Germinal center (tissue), 1 donor: Measurements from ENCODE around the gene ARMC3.
"Not testable (repeated sequence)": the region's sequence is repeated elsewhere in the genome, so short reads cannot be mapped to it uniquely, and the experiment has no call there.

Experiments used
- DNase-seq: peaks from one replicate; pipeline ENCODE4 v3.0.0; 2012; ENCODE audit warnings: mixed read lengths, low spot score

ARMC3 gene

DNA sequence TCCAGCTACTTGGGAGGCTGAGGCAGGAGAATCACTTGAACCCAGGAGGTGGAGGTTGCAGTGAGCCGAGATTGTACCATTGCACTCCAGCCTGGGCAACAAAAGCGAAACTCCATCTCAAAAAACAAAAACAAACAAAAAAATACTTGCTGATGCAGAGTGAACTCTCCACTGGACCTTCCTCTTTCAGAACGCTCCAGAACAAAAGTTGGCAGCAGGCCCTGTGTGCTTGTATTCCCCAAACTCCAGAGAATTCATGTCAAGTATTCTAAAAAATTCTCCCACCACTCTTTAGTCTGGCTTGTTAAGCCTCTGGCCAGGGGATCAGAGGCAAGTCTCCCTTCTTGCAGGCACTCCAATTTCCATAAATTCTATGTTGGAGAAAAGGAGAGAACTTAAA is 144.7 kb downstream of the ARMC3 start:
- DNase-seq = not testable (repeated sequence)

DNA sequence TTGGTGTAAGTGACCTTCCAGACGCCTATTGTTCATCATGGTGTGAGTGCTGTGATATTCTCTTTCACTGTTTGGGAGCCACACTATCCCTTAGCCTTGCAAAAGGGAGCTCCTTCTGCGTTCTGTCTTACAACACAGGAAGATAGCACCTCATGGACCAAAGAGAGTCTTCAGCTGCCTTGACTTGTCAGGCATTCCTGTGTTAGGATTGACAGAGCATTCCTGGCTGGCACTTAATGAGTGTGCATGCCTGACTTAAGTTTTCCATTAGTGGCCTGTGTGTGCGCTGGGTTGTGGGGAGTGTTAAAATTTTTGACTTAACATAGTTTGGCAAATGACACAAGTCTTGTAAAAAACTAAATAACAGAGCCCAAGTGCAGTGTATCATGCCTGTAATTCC is 145.7 kb downstream of the ARMC3 start:
- DNase-seq = no peak

DNA sequence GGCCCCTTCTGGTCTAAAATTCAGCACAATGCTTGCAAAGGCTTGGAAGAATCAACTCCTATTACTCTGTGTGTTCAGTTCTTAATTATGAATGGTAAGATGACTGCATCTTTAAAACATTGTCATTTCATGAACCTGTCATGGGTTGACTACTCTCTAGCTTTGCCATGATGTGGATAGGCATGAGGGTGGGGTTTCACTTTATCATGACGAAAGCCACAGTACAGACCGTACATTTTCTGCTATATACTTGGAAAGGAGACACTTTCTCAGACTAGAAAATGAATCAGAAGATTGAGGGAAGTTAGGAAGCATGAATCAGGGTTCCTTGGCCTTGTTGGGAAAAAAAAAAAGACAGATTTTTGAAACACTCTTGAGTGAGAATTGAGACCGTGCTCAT is 147.8 kb downstream of the ARMC3 start:
- DNase-seq = no peak

GRCh38 chr10:23078114-23078513 is 150.3 kb downstream of the ARMC3 start:
- DNase-seq = no peak

GRCh38 chr10:23079700-23080099 is 151.8 kb downstream of the ARMC3 start:
- DNase-seq = no peak

DNA sequence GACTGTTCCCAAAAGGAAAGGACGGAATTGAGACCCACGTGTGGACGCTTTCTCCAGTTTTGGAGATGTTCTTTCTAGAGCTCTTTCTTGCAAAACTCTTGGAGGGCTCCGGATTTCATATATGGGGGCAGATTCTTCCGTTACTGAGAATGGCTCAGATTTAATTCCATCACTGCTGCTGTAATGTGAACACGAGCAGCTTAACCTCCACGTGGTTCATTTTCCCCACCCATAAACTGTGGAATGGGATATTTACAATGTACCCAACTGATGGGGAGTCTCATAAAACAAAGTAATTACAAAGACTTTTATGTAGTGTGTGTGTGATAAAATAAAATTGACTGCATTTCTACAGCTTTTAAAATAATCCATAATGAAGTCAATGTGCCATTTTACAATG is 152.4 kb downstream of the ARMC3 start:
- no peak for DNase-seq

DNA sequence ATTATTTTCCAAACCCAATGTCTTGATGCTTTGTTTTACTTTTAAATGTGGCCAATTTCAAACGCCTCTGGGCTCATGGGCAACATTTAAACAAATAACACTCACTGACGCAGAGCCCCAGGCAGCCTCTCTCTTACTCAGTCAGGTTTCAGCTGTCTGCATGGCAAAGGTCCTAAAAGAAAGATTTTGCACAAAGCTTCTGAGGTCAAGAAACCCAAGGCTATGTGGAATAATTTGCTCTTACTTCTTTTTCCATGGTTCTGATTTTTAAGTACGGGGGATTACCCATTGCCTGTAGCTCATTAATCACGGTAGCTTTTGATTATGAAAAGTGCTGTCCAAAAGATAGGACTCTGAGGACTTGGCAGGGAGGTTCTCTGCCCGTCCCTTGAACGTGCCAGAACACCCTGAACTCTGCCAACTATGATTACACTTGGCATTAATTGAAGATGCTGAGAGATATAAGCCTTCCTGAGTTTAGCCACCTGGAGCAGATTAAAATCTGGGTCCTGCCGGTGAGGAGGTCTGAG is 153.4 kb downstream of the ARMC3 start:
- no peak for DNase-seq

DNA sequence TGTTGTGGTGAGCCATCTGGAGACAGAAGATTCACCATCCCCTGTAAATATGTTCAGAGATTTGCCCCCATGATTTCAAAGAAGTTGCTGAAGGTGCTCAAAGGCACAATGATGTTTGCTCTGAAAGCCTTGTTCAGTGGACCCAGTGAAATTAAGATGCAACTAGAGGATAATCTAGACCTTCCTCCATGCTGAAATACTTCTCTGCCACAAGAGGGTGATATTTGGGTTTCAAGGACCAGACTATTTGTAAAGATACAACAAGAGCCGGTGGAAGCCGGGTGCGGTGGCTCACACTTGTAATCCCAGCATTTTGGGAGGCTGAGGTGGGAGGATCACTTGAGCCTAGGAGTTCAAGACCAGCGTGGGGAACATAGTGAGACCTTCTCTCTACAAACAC is 154.0 kb downstream of the ARMC3 start:
- DNase-seq = no peak
